Nephron (organoid): ENCODE results near the gene TTLL10.

ENCODE experiments used
- H3K27ac Mint-ChIP-seq, 3 experiments: 2 replicates each; pipeline ENCODE4 v1.8.0; 2020; ENCODE audit warnings: mixed read lengths in 3 of 3, mild to moderate bottlenecking in 2 of 3, moderate library complexity in 1 of 3
- H3K27me3 Mint-ChIP-seq: 2 replicates; pipeline ENCODE4 v1.8.0; 2021; ENCODE audit warnings: low read depth, mild to moderate bottlenecking, moderate library complexity, mixed read lengths
- H3K36me3 Mint-ChIP-seq: 2 replicates; pipeline ENCODE4 v1.8.0; 2020; ENCODE audit warnings: low read depth, mixed read lengths
- H3K4me1 Mint-ChIP-seq: 2 replicates; pipeline ENCODE4 v1.8.0; 2020; ENCODE audit warnings: mixed read lengths
- H3K4me3 Mint-ChIP-seq, 3 experiments: 2 replicates each; pipeline ENCODE4 v1.8.0; 2020; ENCODE audit warnings: mild to moderate bottlenecking in 3 of 3, mixed read lengths in 3 of 3, moderate library complexity in 2 of 3
- H3K9me3 Mint-ChIP-seq: 2 replicates; pipeline ENCODE4 v1.8.0; 2020; ENCODE audit warnings: mixed read lengths
- TF ChIP-seq, protein P1 (sequence below), 3 experiments: fragments of 200-600 bp; sonication (generic); IDR thresholded peaks; one replicate each; pipeline ENCODE4 v1.5.0; 2021; ENCODE audit warnings: antibody characterized with exemption in 3 of 3; ENCODE audit not compliant: unreplicated experiment in 3 of 3

TTLL10 gene

DNA sequence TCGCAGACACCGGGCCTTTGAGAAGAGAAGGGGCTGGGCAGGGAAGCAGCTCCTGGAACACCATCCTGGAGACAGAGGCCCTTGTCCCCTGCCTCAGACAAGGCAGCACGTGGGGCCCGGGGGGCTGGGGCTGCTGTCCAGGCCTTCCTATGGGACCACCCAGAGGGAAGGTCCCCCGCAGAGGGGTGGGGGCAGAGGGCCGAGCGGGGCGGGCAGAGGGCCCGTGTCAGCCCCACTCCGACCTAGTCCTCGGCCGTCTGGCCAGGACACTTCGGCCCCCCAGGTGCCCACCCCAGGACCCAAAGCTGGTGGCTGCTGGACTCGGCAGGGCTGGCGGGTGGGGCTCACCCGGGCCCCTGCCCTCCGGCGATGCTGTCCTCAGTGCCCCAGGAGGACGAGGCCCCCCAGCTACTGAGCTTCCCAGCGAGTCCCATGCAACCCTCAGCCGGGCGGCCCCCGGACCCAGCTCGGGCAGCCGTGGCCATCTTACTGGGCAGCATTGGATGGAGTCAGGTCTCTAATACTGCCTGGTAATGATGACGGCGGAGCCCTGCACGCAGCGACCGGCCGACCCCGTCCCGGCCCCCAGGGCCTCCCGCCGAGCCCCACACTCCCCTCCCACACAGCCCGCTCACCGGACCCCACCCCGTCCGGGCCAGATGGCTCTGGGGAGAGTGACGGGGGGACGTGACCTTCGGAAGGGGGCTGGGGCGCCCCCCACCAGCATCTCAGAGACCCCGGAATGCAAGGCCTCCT, 6.9 kb upstream of the TTLL10 start:
- TF ChIP-seq, protein P1, sequence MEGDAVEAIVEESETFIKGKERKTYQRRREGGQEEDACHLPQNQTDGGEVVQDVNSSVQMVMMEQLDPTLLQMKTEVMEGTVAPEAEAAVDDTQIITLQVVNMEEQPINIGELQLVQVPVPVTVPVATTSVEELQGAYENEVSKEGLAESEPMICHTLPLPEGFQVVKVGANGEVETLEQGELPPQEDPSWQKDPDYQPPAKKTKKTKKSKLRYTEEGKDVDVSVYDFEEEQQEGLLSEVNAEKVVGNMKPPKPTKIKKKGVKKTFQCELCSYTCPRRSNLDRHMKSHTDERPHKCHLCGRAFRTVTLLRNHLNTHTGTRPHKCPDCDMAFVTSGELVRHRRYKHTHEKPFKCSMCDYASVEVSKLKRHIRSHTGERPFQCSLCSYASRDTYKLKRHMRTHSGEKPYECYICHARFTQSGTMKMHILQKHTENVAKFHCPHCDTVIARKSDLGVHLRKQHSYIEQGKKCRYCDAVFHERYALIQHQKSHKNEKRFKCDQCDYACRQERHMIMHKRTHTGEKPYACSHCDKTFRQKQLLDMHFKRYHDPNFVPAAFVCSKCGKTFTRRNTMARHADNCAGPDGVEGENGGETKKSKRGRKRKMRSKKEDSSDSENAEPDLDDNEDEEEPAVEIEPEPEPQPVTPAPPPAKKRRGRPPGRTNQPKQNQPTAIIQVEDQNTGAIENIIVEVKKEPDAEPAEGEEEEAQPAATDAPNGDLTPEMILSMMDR (IDR thresholded peaks at IDR 0.05; ENCODE audit: unreplicated experiment in 3 of 3): no peak
- Mint-ChIP-seq H3K9me3 (no peaks in the 10 kb centered on the region), H3K4me3 (peak overlapping the region in 1 of 3 experiments; percentile 44), H3K27me3 (peaks cover 14% of the 10 kb centered on the region), H3K36me3 (no peaks in the 10 kb centered on the region), H3K4me1 (peaks cover 17% of the 10 kb centered on the region), H3K27ac (peak overlapping the region in 1 of 3 experiments; percentile 46)

DNA sequence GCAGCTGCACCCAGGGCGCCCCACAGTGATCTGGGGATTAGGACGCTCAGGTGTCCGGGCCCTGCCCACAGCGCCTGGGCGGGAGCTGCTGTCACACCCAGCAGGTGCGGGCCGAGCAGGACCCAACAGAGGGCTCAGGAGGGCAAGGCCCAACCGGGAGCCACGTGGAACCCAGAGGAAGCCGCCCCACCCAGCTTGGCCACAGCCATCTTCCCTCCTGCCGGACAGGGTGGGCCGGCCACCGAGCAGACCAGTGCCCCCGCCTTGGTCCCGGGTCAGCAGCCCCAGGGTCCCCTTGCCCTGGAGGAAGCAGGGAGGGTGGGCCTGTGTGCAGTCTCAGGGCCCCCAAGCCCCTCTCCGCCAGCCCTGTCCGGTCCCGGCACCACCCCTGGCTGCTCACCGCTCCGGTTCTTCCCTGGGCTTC, 6.3 kb upstream of the TTLL10 start:
- TF ChIP-seq, protein P1 (IDR thresholded peaks at IDR 0.05; ENCODE audit: unreplicated experiment in 3 of 3): no peak
- no peaks in the 10 kb centered on the region for H3K36me3 Mint-ChIP-seq
- H3K4me3 Mint-ChIP-seq: no peak overlapping the region
- no peaks in the 10 kb centered on the region for H3K9me3 Mint-ChIP-seq
- H3K4me1 Mint-ChIP-seq: peaks cover 17% of the 10 kb centered on the region
- no peak overlapping the region for H3K27ac Mint-ChIP-seq
- H3K27me3 Mint-ChIP-seq: peaks cover 18% of the 10 kb centered on the region

DNA sequence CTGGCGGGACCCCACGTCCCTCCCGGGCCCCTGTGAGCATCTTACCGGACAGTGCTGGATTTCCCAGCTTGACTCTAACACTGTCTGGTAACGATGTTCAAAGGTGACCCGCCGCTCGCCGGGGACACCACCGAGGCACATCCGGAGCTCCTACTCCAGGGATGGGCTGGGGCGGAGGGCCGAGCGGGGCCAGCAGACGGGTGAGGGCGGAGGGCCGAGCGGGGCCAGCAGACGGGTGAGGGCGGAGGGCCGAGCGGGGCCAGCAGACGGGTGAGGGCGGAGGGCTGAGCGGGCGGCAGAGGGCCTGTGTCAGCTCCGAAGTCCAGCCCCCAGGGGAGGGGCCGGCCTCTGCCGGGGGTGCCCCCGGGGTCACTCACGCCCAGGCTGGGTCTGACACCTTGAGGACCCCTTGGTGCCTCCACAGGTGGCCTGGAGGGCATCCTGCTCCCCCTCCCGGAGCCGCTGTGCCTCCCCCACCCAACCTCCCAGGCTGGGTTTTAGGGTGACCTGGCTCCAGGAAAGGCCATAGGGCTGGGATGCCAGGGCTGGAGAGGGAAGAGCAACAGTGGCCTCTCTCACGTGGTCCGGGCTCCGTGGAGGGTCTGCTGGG, 5.7 kb upstream of the TTLL10 start:
- H3K4me3 Mint-ChIP-seq: no peak overlapping the region
- no peaks in the 10 kb centered on the region for H3K36me3 Mint-ChIP-seq
- peaks cover 17% of the 10 kb centered on the region for H3K4me1 Mint-ChIP-seq
- no peaks in the 10 kb centered on the region for H3K9me3 Mint-ChIP-seq
- TF ChIP-seq, protein P1 (IDR thresholded peaks at IDR 0.05; ENCODE audit: unreplicated experiment in 3 of 3): no peak
- H3K27ac Mint-ChIP-seq: peak overlapping the region in 1 of 3 experiments; percentile 66
- peaks cover 22% of the 10 kb centered on the region for H3K27me3 Mint-ChIP-seq

DNA sequence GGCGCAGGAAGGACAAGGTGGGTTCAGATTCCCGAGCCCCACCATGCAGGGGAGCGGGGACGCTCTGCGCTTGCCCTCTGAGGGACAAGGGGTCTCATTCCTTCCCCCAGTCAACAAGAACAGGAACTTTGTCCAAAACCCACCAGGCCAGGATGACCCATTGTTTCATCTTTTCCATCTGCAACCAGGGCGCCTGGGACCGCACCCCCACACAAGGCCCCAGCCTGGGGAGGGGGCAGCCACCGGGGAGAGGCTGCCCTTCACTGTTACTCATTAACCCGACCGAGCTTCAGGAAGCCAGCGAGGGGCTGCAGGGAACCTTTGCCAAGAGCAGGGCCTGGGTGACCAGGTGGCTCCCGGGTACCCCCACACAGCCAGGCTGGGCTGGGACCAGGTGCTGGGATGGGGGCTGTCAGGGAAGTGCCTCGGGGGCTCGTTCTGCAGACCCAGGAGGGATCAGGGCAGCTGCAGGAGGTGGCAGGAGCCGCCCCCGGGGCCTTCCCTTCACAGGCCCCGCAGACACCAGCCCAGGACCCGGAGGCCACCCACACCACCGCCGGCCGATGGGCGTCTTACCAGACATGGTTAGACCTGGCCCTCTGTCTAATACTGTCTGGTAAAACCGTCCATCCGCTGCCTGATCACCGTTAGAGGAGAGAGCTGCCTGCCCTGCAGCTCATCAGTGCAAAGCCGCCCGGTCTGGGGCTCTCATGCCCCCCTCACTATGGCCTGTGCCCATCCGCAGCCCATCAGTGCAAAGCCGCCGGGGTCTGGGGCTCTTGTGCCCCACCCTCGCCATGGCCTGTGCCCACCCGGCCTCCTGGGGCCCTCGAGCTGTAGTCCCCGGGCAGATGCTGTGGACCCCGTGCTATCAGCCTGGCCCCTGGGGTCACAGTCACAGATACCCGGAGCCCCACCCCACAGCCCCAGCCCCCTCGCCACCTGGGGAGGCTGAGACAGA, 4.9 kb upstream of the TTLL10 start:
- no peaks in the 10 kb centered on the region for H3K9me3 Mint-ChIP-seq
- H3K36me3 Mint-ChIP-seq: no peaks in the 10 kb centered on the region
- peaks cover 22% of the 10 kb centered on the region for H3K27me3 Mint-ChIP-seq
- TF ChIP-seq, protein P1 (IDR thresholded peaks at IDR 0.05; ENCODE audit: unreplicated experiment in 3 of 3): no peak
- peaks cover 17% of the 10 kb centered on the region for H3K4me1 Mint-ChIP-seq
- H3K4me3 Mint-ChIP-seq: peak overlapping the region in 2 of 3 experiments; percentile 59
- H3K27ac Mint-ChIP-seq: peak overlapping the region in 1 of 3 experiments; percentile 66

DNA sequence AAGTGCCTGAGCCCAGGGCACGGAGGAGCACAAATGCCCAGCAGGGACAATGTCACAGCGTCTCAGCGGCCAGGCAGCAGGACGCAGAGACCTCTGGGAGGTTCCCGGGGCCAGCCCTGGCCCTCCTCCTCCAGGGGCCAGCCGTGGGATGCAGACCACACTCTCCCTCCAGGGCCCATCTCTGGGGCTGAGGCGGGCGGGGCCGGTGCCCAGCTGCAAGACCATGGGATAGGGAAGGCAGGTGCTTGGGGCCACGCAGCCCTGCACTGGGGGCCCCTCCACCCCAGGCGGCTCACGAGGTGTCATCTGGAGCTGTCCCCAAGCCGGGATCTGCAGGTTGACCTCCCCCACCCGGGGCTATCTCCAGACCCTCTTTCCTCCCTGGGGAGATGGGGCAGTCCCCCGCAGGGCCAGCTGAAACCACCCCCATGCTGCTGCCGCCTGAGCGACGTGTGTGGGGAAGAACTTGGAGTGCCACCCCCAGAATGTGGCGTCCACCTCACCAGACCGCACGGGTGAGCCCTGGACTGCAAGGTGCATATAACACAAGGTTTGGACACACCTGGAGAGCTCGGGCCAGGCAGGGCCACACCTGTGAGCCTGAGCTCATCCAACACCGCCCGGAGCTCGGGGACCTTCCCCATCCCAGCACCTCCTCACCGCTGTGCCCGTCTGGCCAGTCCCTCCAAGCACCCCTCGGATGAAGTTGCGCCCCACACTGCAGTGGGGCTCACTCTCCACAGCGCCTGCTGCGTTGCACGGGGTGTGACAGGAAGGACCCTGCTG, 4.1 kb upstream of the TTLL10 start:
- peaks cover 10% of the 10 kb centered on the region for H3K4me1 Mint-ChIP-seq
- peak overlapping the region in 2 of 3 experiments; percentile 2 for H3K4me3 Mint-ChIP-seq
- no peaks in the 10 kb centered on the region for H3K9me3 Mint-ChIP-seq
- peak overlapping the region in 2 of 3 experiments; percentile 69 to 90 for H3K27ac Mint-ChIP-seq
- TF ChIP-seq, protein P1 (IDR thresholded peaks at IDR 0.05; ENCODE audit: unreplicated experiment in 3 of 3): no peak
- peaks cover 21% of the 10 kb centered on the region for H3K27me3 Mint-ChIP-seq
- H3K36me3 Mint-ChIP-seq: no peaks in the 10 kb centered on the region
